ENCODE data around the gene EXOC2.

GRCh38 chr6:657743-658142 lies 35.2 kb downstream of the EXOC2 start:
- TF ChIP-seq MAX (IDR thresholded peaks at IDR 0.05) (no peak), MTF1 (CRISPR knock-in tag; IDR thresholded peaks at IDR 0.05) (no peak), SOX13 (IDR thresholded peaks at IDR 0.05) (no peak), SOX13 (CRISPR knock-in tag; conservative IDR thresholded peaks at IDR 0.05 in 1 of 2, IDR thresholded peaks at IDR 0.05 in 1 of 2) (no peak), SALL2 (CRISPR knock-in tag; IDR thresholded peaks at IDR 0.05) (no peak), ZFP41 (CRISPR knock-in tag; IDR thresholded peaks at IDR 0.05; ENCODE audit: borderline replicate concordance) (no peak), ZNF569 (CRISPR knock-in tag; IDR thresholded peaks at IDR 0.05; ENCODE audit: borderline replicate concordance) (no peak), GFI1 (CRISPR knock-in tag; IDR thresholded peaks at IDR 0.05; ENCODE audit: borderline replicate concordance) (no peak), NFYB (CRISPR knock-in tag; IDR thresholded peaks at IDR 0.05) (no peak), PATZ1 (CRISPR knock-in tag; IDR thresholded peaks at IDR 0.05) (no peak), POLR2A (IDR thresholded peaks at IDR 0.05; ENCODE audit: insufficient read depth in 1 of 2, low read depth in 2 of 2, low read length in 2 of 2) (no peak), FOXA3 (CRISPR knock-in tag; IDR thresholded peaks at IDR 0.05) (no peak), CTCF (CRISPR knock-in tag; IDR thresholded peaks at IDR 0.05) (no peak), DZIP1 (CRISPR knock-in tag; IDR thresholded peaks at IDR 0.05) (no peak), ZNF589 (CRISPR knock-in tag; conservative IDR thresholded peaks at IDR 0.05) (no peak)

All from HepG2 (cell line).